Right lobe of liver (tissue), 4 donors: ENCODE data around the gene DIPK1A.

Experiments used
- POLR2A ChIP-seq: fragments of 450-650 bp; IDR thresholded peaks from one replicate; pipeline ENCODE4 v1.6.1; 2017; ENCODE audit warnings: antibody characterized with exemption, mild to moderate bottlenecking
- TF ChIP-seq, protein P1 (sequence below), 4 donors: fragments of 200-600 bp in 3 of 4; fragments of 450-650 bp in 1 of 4; IDR thresholded peaks; one replicate each; pipeline versions ENCODE4 v1.5.1 to v1.8.0; 2016 to 2022; ENCODE audit warnings: antibody characterized with exemption in 4 of 4, mild to moderate bottlenecking in 2 of 4
- donor health status: DM: no; HTN: no; CAD: no.
- donor health status: DM: no; HTN: no; CAD: no.
- donor health status: DM: no; HTN: yes; CAD: no.

DNA sequence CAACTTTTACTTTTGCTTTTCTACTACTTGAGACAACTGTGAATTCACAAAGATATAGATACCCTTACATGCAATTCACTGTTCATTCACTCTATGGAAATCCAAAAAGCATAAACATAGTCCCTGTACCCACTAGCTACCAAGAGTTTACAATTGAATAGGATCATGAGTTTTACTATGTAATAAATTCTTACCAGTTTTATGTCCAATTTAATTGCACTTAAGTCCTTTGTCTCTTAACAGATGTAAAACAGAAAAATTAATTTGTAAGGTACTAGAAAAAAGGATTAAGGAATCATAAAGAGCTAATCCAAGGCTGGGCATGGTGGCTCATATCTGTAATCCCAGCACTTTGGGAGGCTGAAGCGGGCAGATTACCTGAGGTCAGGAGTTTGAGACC, 24.4 kb downstream of the DIPK1A start:
- TF ChIP-seq, protein P1, sequence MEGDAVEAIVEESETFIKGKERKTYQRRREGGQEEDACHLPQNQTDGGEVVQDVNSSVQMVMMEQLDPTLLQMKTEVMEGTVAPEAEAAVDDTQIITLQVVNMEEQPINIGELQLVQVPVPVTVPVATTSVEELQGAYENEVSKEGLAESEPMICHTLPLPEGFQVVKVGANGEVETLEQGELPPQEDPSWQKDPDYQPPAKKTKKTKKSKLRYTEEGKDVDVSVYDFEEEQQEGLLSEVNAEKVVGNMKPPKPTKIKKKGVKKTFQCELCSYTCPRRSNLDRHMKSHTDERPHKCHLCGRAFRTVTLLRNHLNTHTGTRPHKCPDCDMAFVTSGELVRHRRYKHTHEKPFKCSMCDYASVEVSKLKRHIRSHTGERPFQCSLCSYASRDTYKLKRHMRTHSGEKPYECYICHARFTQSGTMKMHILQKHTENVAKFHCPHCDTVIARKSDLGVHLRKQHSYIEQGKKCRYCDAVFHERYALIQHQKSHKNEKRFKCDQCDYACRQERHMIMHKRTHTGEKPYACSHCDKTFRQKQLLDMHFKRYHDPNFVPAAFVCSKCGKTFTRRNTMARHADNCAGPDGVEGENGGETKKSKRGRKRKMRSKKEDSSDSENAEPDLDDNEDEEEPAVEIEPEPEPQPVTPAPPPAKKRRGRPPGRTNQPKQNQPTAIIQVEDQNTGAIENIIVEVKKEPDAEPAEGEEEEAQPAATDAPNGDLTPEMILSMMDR (IDR thresholded peaks at IDR 0.05) = no peak
- TF ChIP-seq POLR2A = no peak
